Stomach (tissue), 9 donors: Measurements from ENCODE around the gene FAM131A. TPM values are rescaled to one million over a fixed set of nuclear protein-coding genes. Genes with fewer than 3 reads are reported as not detected.

Source experiments
- DNase-seq, 2 donors: peaks; one replicate each; pipeline versions ENCODE4 v3.0.0 to v3.0.0-alpha.2; 2013 to 2019
- H3K27ac ChIP-seq, 5 donors: fragments of 200-600 bp in 4 of 5; sonication (generic) in 4 of 5; one replicate each; pipeline ENCODE4 v1.5.1; 2013 to 2019; ENCODE audit warnings: mild to moderate bottlenecking in 1 of 5, moderate library complexity in 1 of 5
- H3K27me3 ChIP-seq, 3 donors: fragments of 200-600 bp; sonication (generic); one replicate each; pipeline ENCODE4 v1.5.1; 2017 to 2019; ENCODE audit warnings: mixed run types in 1 of 3
- H3K36me3 ChIP-seq, 4 donors: fragments of 200-600 bp; sonication (generic); 1 replicate in 3 of 4; 2 replicates in 1 of 4; pipeline ENCODE4 v1.5.1; 2016 to 2019
- H3K4me1 ChIP-seq, 4 donors: fragments of 200-600 bp; sonication (generic); one replicate each; pipeline ENCODE4 v1.5.1; 2016 to 2019
- H3K4me3 ChIP-seq, 4 donors: fragments of 200-600 bp; sonication (generic) in 3 of 4; one replicate each; pipeline ENCODE4 v1.5.1; 2016 to 2019; ENCODE audit warnings: mild to moderate bottlenecking in 1 of 4
- H3K9me3 ChIP-seq, 4 donors: fragments of 200-600 bp; sonication (generic); one replicate each; pipeline ENCODE4 v1.5.1; 2016 to 2019
- EP300 ChIP-seq: sonication (generic); formaldehyde crosslinking; IDR thresholded peaks from one replicate; pipeline ENCODE4 v1.6.1; 2017; ENCODE audit warnings: antibody characterized with exemption
- POLR2A ChIP-seq, 4 donors: fragments of 450-650 bp; IDR thresholded peaks; one replicate each; pipeline ENCODE4 v1.6.1; 2016; ENCODE audit warnings: antibody characterized with exemption in 4 of 4, control low read depth in 2 of 4, mild to moderate bottlenecking in 1 of 4, moderate library complexity in 1 of 4
- POLR2AphosphoS5 ChIP-seq, 3 donors: sonication (generic); formaldehyde crosslinking; IDR thresholded peaks; one replicate each; pipeline ENCODE4 v1.6.1; 2016; ENCODE audit warnings: antibody characterized with exemption in 3 of 3
- WGBS, 5 donors: extraction: QIAGEN DNeasy Blood & Tissue Kit in 3 of 5; methylation state at CpG; one replicate each; pipeline versions ENCODE4 v1.1.5 to v1.1.7; 2013 to 2018; 5-methylcytosine and 5-hydroxymethylcytosine counted together
- intact Hi-C: fragments of 100-400 bp; cut with DNase I; formaldehyde crosslinking; loops from one replicate; pipeline ENCODE4 v1.15.1; 2023; ENCODE audit warnings: low total_unique reads
- polyA plus RNA-seq, 3 donors: library from polyadenylated mRNA; stranded (reverse); fragments of 200-250 nt; gene quantifications; one replicate each; pipeline ENCODE4 v1.2.3, GENCODE V29; 2013
- total RNA-seq, 5 donors: library from RNA; depleted of rRNA; stranded (reverse); fragments of >200 nt; gene quantifications; one replicate each; pipeline versions ENCODE4 v1.1.0 to v1.2.3, GENCODE V29; 2014 to 2016
- TF ChIP-seq, protein P1 (sequence below), 7 experiments: fragments of 450-650 bp in 4 of 7; fragments of 200-600 bp in 3 of 7; sonication (generic) in 3 of 7; IDR thresholded peaks; one replicate each; pipeline ENCODE4 v1.5.1; 2016 to 2019; ENCODE audit warnings: antibody characterized with exemption in 7 of 7, control low read depth in 2 of 7, mild to moderate bottlenecking in 1 of 7
- donor health status: healthy with polysubstance abuse.
- donor health status: Bipolar disorder and iron deficiency.
- donor health status: healthy.

FAM131A gene
- total and polyA plus RNA-seq, 8 donors, result 1.8 to 73.2 (median 12.8) TPM

- intact Hi-C loops, result loop anchor here (10.0 kb wide), 1 partner anchor 141 kb away; no protein-coding TSS in a partner anchor
- no peak for DNase-seq
- WGBS, 5 donors, result 66 to 79% (median 68%) methylated on average over 6 of the region's 6 CpGs
- peaks cover 13 to 42% (median 35%) of the 10 kb centered on the region in 4 donors for H3K4me1 ChIP-seq
- H3K27ac ChIP-seq, result no peak overlapping the region
- H3K9me3 ChIP-seq, result no peaks in the 10 kb centered on the region
- H3K36me3 ChIP-seq, result peaks cover 2 to 23% (median 18%) of the 10 kb centered on the region in 4 donors
- TF ChIP-seq, protein P1, sequence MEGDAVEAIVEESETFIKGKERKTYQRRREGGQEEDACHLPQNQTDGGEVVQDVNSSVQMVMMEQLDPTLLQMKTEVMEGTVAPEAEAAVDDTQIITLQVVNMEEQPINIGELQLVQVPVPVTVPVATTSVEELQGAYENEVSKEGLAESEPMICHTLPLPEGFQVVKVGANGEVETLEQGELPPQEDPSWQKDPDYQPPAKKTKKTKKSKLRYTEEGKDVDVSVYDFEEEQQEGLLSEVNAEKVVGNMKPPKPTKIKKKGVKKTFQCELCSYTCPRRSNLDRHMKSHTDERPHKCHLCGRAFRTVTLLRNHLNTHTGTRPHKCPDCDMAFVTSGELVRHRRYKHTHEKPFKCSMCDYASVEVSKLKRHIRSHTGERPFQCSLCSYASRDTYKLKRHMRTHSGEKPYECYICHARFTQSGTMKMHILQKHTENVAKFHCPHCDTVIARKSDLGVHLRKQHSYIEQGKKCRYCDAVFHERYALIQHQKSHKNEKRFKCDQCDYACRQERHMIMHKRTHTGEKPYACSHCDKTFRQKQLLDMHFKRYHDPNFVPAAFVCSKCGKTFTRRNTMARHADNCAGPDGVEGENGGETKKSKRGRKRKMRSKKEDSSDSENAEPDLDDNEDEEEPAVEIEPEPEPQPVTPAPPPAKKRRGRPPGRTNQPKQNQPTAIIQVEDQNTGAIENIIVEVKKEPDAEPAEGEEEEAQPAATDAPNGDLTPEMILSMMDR (IDR thresholded peaks at IDR 0.05), result no peak
- TF ChIP-seq POLR2AphosphoS5 (IDR thresholded peaks at IDR 0.05) (no peak), POLR2A (IDR thresholded peaks at IDR 0.05) (no peak), EP300 (no peak)
- no peak overlapping the region for H3K4me3 ChIP-seq
- peaks cover 0 to 24% (median 0%) of the 10 kb centered on the region in 3 donors for H3K27me3 ChIP-seq
These were observed 36.0 kb downstream of the FAM131A start for GRCh38 chr3:184373422-184373821.

GRCh38 chr3:184375747-184376461, 38.5 kb downstream of the FAM131A start:
- no peak for DNase-seq
- peaks cover 14 to 44% (median 39%) of the 10 kb centered on the region in 4 donors for H3K4me1 ChIP-seq
- peaks cover 0 to 47% (median 20%) of the 10 kb centered on the region in 3 donors for H3K27me3 ChIP-seq
- WGBS, 5 donors, result 86 to 89% (median 87%) methylated on average over 12 of the region's 12 CpGs
- H3K36me3 ChIP-seq, result no peaks in the 10 kb centered on the region
- TF ChIP-seq POLR2A (IDR thresholded peaks at IDR 0.05) (no peak), POLR2AphosphoS5 (IDR thresholded peaks at IDR 0.05) (no peak), EP300 (no peak)
- TF ChIP-seq, protein P1 (IDR thresholded peaks at IDR 0.05), result no peak
- no peaks in the 10 kb centered on the region for H3K9me3 ChIP-seq
- no peak overlapping the region for H3K27ac ChIP-seq
- no peak overlapping the region for H3K4me3 ChIP-seq
- intact Hi-C loops, result loop anchor here (10.0 kb wide), 1 partner anchor 139 kb away; no protein-coding TSS in a partner anchor

DNA sequence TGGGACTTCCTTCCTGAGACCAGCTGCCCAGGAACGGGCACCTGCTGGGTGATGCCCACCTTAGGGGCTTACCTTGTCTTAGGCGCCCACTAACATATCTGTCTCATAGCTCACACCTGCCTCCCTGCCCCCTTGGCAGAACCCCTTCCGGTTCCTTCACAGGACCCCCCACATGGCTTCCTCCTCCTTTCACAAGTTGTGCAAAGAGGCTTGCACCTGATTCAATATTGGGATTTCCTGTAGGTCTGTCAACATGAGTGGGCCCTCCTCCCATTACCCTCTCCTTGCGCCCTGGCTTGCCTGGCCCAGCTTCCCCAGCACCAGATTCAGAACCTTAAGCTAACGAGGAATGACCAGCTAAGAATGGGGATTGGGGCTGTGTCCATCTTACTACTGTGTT, 40.0 kb downstream of the FAM131A start:
- 47 to 63% (median 57%) methylated on average over 5 of the region's 5 CpGs for WGBS, 5 donors
- Histone ChIP-seq H3K36me3 (no peaks in the 10 kb centered on the region), H3K4me3 (no peak overlapping the region), H3K4me1 (peaks cover 23 to 45% (median 37%) of the 10 kb centered on the region in 4 donors), H3K27ac (peak overlapping the region in 4 of 5 donors; percentile 28 to 79 (median 74)), H3K9me3 (no peaks in the 10 kb centered on the region), H3K27me3 (peaks cover 0 to 62% (median 32%) of the 10 kb centered on the region in 3 donors)
- TF ChIP-seq EP300 (no peak), POLR2A (IDR thresholded peaks at IDR 0.05) (no peak), POLR2AphosphoS5 (IDR thresholded peaks at IDR 0.05) (no peak)
- TF ChIP-seq, protein P1 (IDR thresholded peaks at IDR 0.05), result no peak
- DNase-seq, result no peak
- intact Hi-C loops, result loop anchor here (10.0 kb wide), 1 partner anchor 137 kb away; no protein-coding TSS in a partner anchor

DNA sequence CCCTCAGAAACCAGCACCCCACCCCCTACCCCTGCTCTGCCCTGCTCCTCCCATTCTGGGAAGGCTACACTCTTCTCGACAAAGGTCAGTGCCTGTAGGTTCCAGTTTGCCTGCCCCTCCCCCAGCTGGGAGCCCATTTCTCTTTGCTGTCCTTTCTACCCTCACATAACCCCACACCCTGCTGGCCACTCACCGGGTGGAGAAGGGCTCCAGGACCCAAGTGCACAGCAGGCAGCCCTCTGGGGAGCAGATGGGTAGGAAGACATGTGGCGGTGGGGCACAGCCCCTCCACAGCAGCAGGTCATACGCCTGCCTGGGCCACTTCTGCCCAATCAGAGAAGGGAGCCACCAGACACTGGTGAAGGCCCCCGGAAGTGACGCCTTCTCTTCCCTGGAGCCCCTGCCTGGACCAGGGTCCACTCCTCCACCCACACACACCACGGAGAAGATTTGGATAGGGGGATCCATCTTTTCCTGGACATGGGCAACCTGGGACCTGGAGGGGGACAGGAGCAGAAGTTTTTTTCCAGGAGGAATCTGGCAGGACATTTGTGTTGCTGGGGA, 40.6 kb downstream of the FAM131A start, which contains the start of gene THPO:
Gene THPO (minus strand): TSS at position 326 of the 564 bp plus-strand sequence. CDS start 1,948 bp downstream, outside the sequence.
- no peak within 1 kb of the TSS for H3K4me3 ChIP-seq
- H3K27me3 ChIP-seq, result peaks cover 0 to 68% (median 32%) of the 10 kb centered on the region in 3 donors
- intact Hi-C loops, result loop anchor here (10.0 kb wide), 1 partner anchor 137 kb away; no protein-coding TSS in a partner anchor
- peak in 1 of 2 donors; percentile 55 for DNase-seq
- peak within 1 kb of the TSS; percentile 14 to 79 (median 71) for H3K27ac ChIP-seq
- 69 to 74% (median 72%) methylated on average over 6 to 7 of the region's 7 CpGs for WGBS, 5 donors
- H3K9me3 ChIP-seq, result no peaks in the 10 kb centered on the region
- H3K4me1 ChIP-seq, result peaks cover 23 to 45% (median 37%) of the 10 kb centered on the region in 4 donors
- TF ChIP-seq POLR2A (IDR thresholded peaks at IDR 0.05) (no peak), EP300 (no peak), POLR2AphosphoS5 (IDR thresholded peaks at IDR 0.05) (peak in 1 of 3 donors; percentile 3)
- TF ChIP-seq, protein P1 (IDR thresholded peaks at IDR 0.05), result no peak
- peaks cover 0 to 5% (median 0%) of the 10 kb centered on the region in 4 donors for H3K36me3 ChIP-seq
